Renal cortical epithelial cell (primary cell): ENCODE results near the gene CLEC20A. TPM values are rescaled to one million over a fixed set of nuclear protein-coding genes. Genes with fewer than 3 reads are reported as not detected.

Source experiments
- DNase-seq: peaks from one replicate; pipeline ENCODE4 v3.0.0-alpha.2; 2011; ENCODE audit warnings: low read depth
- total RNA-seq: library from RNA; depleted of rRNA; stranded (reverse); fragments of >200 nt; gene quantifications from 2 replicates; pipeline ENCODE4 v1.2.3, GENCODE V29; 2014

CLEC20A gene
- not detected in 2 replicates for total RNA-seq

DNA sequence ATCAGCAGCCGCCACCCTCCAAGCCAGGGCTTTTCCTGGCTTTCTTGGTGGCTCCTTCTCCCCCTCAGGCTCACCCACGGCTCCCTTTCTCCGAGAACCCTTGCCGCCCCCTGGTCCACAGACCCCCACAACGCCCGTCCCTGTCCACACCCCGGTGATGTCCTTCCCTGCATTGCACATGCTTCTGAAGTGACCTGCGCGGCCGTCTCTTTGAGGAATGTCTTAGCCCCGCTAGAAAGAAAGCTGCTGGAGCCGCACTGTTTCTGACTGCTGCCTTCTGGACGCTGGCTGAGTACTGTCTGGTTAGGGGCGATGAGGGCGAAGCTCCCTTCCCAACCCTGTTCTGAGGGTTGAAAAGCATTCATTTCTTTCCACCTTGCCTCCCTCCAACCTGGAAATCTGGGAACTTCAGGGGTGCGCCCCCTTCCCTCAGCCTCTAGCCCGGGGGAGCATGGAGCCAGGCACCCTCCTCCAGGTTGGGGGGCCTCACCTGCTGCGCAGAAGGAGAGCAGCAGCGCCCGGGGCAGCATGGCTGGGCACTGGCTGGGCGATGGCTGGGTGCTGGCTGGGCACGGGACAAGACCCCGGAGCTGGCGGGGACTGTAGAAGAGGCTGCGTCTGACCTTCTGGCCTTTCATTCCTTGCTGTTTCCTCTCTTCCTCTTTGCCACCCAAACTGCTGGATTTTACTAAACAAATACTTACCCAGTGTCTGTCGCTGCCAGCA lies at the start of gene CLEC20A:
Gene CLEC20A (minus strand): TSS at position 555 of the 726 bp plus-strand sequence. CDS start 25 bp downstream, at position 530.
- DNase-seq = no peak

DNA sequence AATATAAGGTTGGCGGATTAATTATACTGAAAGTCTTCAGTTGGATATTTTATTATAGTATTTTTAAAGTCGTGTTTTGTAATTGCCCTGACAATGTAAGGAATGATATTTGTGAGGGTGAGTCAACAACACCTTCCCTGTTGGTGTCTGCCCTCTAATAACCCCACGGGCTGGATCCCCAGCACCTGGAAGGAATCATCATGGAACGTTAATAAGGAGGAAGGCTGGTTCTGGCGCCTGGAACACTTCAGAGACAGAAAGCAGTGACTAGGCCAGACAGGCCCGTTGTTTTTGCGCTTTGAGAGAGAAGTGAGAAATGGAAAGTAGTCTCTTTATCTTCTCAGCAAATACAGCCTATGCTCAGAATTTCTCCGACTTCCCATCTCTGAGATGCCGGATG lies 47.8 kb upstream of the CLEC20A start:
- no peak for DNase-seq

DNA sequence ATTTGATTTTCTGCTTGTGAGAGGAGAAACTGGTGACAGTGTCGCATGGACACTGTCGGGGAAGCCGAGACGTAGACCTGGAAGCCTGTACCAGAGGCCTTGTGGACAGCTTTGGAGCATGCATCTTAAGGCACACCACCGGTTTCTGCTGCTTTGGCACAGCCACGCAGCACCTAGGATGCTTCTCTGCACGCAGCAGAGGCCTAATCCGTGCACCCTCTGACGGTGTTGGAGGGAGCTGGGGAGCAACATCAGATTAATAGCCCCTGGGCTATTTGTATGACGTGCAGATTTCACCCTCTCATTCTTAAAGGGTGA lies 46.5 kb upstream of the CLEC20A start:
- peak; percentile 14 for DNase-seq

DNA sequence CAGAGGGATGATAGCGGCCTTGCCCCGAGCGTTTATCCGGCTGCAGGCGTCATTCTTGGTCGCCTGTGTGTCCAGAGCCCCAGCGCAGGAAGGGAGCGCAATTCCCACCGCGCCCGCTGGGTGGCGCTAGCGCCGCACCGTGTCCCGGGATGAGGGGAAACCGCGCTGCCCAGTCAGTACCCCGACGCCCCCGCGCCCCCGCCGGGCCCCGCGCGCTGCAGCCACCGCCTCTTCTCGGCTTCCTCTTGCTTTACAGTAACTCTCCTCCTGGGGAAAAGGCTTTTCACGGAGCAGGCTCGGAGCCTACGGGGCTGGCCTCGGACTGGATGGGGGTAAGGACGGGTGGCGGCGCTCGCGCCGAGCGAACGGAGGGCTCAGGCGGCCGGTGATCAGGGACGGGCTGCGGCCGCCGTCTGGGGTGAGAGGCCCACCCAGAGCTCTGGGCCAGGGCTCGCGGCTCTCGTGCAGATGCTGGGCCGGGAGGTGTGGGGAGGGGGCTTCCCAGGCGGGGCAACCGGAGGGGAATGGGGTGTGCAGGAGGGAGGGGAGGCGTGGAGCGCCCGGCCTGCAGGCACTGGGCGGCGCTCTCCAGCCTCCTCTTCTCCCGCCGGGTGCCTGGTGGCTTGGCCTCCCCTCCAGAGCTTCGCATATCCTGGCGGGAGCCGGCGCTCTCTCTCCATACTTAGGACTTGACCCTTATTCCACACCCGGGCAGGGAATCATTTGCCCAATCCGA lies 46.0 kb upstream of the CLEC20A start:
- DNase-seq = peak; percentile 44

- no peak for DNase-seq
Observed at GRCh38 chr1:178541829-178542553, 45.2 kb upstream of the CLEC20A start.

- no peak for DNase-seq
Observed at GRCh38 chr1:178541379-178541778, 44.6 kb upstream of the CLEC20A start.

DNA sequence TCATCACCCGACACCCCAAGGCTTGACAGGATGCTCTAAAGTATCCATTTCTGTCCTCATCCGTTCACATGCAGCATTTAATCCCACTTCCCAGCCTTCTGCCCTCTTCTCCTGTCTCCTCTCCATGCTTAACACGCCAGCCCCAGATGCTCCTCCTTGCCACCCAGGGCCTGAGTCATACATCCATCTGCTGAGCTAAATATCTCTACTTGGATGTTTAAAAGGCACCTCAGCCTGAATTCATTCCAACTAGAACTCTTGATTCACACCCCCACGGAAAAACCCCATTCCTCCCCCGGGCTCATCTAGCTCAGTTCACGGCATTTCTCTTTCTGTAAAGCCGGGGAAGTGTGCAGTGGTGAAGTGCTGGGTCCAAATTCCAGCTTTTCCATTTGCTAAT lies 43.9 kb upstream of the CLEC20A start:
- peak; percentile 28 for DNase-seq

DNA sequence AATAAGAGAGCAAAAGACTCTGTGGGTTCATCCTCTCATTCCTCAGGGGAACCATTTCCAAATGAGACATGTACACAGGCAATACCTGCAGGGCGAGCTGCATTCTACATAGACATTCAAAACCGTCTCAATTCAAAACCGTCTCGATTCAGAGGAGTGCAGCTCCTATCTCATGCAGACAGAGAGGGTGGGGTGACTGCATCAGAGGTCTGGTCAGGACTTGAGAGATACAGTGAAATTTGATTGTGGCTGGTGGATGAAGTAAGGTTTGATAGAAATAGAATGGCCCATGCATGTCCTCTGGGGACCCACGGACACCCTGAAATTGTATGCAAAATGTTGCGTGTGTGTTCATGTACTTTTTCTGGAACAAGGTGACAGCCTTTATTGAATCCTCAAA lies 43.4 kb upstream of the CLEC20A start:
- no peak for DNase-seq

- no peak for DNase-seq
Observed at GRCh38 chr1:178539291-178539690, 42.5 kb upstream of the CLEC20A start.

GRCh38 chr1:178538192-178538916 lies 41.6 kb upstream of the CLEC20A start:
- peak; percentile 25 for DNase-seq

GRCh38 chr1:178537382-178538090 lies 40.8 kb upstream of the CLEC20A start:
- no peak for DNase-seq

GRCh38 chr1:178536844-178537371 lies 40.1 kb upstream of the CLEC20A start:
- peak; percentile 79 for DNase-seq

GRCh38 chr1:178536329-178536728 lies 39.6 kb upstream of the CLEC20A start:
- no peak for DNase-seq

GRCh38 chr1:178534137-178534868 lies 37.5 kb upstream of the CLEC20A start:
- DNase-seq = no peak

GRCh38 chr1:178533121-178533946 lies 36.6 kb upstream of the CLEC20A start:
- DNase-seq = no peak

- DNase-seq = peak; percentile 54
Observed at GRCh38 chr1:178532392-178532791, 35.6 kb upstream of the CLEC20A start.

- no peak for DNase-seq
Observed at GRCh38 chr1:178531887-178532286, 35.1 kb upstream of the CLEC20A start.

GRCh38 chr1:178530502-178530901 lies 33.7 kb upstream of the CLEC20A start:
- DNase-seq = peak; percentile 8

DNA sequence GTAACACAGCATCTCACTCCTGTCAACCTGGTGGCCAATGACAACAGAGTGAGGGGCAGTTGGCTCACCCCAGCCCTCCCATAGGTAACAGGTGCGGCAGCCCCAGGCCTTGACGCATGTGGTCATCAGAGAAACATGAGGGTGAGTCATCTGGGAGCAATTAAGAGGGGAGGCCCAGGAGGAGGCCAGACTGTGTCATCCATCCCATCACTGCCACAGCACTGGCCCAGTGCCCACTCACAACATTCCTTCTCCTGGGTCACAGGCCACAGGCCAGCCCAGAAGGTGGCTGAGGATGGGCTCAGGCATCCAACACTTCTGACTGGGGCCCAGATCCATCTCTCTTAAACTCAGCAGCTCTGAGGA lies 33.3 kb upstream of the CLEC20A start:
- peak; percentile 83 for DNase-seq
